ENCODE data around the gene DPF1. TPM values are rescaled to one million over a fixed set of nuclear protein-coding genes. Genes with fewer than 3 reads are reported as not detected.

The DPF1 gene
- total RNA-seq, 1 donor from 2014 or later, result 3.4 TPM

- H3K36me3 Mint-ChIP-seq, result peaks cover 2% of the 10 kb centered on the region
- Histone ChIP-seq H2AFZ (replicated peaks) (peak overlapping the region; percentile 45), H3K4me3 (peak overlapping the region; percentile 78), H3K4me2 (peak overlapping the region; percentile 85), H3K9ac (no peak overlapping the region), H3K27me3 (peaks cover 36% of the 10 kb centered on the region), H3K9me3 (ENCODE audit: low read depth) (no peaks in the 10 kb centered on the region), H3F3A (ENCODE audit: low read depth) (peaks cover 25% of the 10 kb centered on the region), H3K4me1 (peaks cover 11% of the 10 kb centered on the region), H3K27ac (no peak overlapping the region), H3K79me2 (ENCODE audit: low read depth) (peaks cover 6% of the 10 kb centered on the region), H4K20me1 (ENCODE audit: low read depth) (peaks cover 19% of the 10 kb centered on the region), H3K36me3 (no peaks in the 10 kb centered on the region)
- TF ChIP-seq EZH2phosphoT487 (IDR thresholded peaks at IDR 0.05) (no peak), EZH2 (IDR thresholded peaks at IDR 0.05) (no peak), CTCF (IDR thresholded peaks at IDR 0.05) (no peak)
- DNase-seq (ENCODE audit: low spot score), result no peak
- H3K4me1 Mint-ChIP-seq, result peaks cover 28% of the 10 kb centered on the region
- H3K4me3 Mint-ChIP-seq, result peak overlapping the region; percentile 77
- no peak overlapping the region for H3K27ac Mint-ChIP-seq
- H3K27me3 Mint-ChIP-seq (ENCODE audit: insufficient read depth, low read depth), result peaks cover 15% of the 10 kb centered on the region
- no peaks in the 10 kb centered on the region for H3K9me3 Mint-ChIP-seq
These were observed 407 bp downstream of the DPF1 start for GRCh38 chr19:38223617-38224013.

DNA sequence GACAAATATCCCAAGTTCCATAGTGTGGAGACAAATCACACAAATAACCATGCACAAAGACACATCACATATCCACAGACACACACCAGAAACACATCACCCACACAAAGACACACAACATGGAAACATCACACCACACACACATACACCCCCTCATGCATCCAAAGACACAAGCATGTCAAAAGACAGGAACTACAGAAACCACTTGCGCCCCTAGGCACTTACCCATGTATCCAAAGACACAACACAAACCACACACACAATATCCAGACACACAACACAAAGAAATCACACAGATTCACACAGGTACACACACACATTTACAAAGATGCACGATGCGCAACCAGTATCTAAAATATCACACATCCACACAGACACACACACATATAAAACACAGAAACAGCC lies 901 bp downstream of the DPF1 start:
- H3K9ac ChIP-seq, result no peak overlapping the region
- H3K27me3 Mint-ChIP-seq (ENCODE audit: insufficient read depth, low read depth), result peaks cover 15% of the 10 kb centered on the region

GRCh38 chr19:38221919-38222830 lies 1.8 kb downstream of the DPF1 start:
- Histone ChIP-seq H3K4me1 (peaks cover 4% of the 10 kb centered on the region), H3K9ac (no peak overlapping the region), H3K27ac (no peak overlapping the region), H3K4me2 (peak overlapping the region; percentile 31), H3K79me2 (ENCODE audit: low read depth) (peaks cover 6% of the 10 kb centered on the region), H2AFZ (replicated peaks) (no peak overlapping the region), H3K4me3 (no peak overlapping the region), H3K9me3 (ENCODE audit: low read depth) (no peaks in the 10 kb centered on the region), H4K20me1 (ENCODE audit: low read depth) (peaks cover 8% of the 10 kb centered on the region), H3K27me3 (peaks cover 22% of the 10 kb centered on the region), H3F3A (ENCODE audit: low read depth) (peaks cover 14% of the 10 kb centered on the region), H3K36me3 (no peaks in the 10 kb centered on the region)
- Mint-ChIP-seq H3K4me3 (no peak overlapping the region), H3K27me3 (ENCODE audit: insufficient read depth, low read depth) (peaks cover 12% of the 10 kb centered on the region), H3K36me3 (peaks cover 7% of the 10 kb centered on the region), H3K4me1 (peaks cover 24% of the 10 kb centered on the region), H3K27ac (no peak overlapping the region), H3K9me3 (no peaks in the 10 kb centered on the region)
- no peak for DNase-seq (ENCODE audit: low spot score)
- no peak for TF ChIP-seq EZH2 (IDR thresholded peaks at IDR 0.05)
- no peak for TF ChIP-seq EZH2phosphoT487 (IDR thresholded peaks at IDR 0.05)
- no peak for TF ChIP-seq CTCF (IDR thresholded peaks at IDR 0.05)

More for the DNA sequence above, 901 bp downstream of the DPF1 start:
- H3K27ac Mint-ChIP-seq, result no peak overlapping the region
- H3K4me1 Mint-ChIP-seq, result peaks cover 33% of the 10 kb centered on the region
- Histone ChIP-seq H3K27me3 (peaks cover 31% of the 10 kb centered on the region), H3K79me2 (ENCODE audit: low read depth) (peaks cover 6% of the 10 kb centered on the region), H3K4me3 (peak overlapping the region; percentile 78), H3K4me1 (peaks cover 10% of the 10 kb centered on the region), H3K4me2 (peak overlapping the region; percentile 85), H3K36me3 (no peaks in the 10 kb centered on the region), H3F3A (ENCODE audit: low read depth) (peaks cover 23% of the 10 kb centered on the region), H3K27ac (no peak overlapping the region), H2AFZ (replicated peaks) (no peak overlapping the region), H4K20me1 (ENCODE audit: low read depth) (peaks cover 18% of the 10 kb centered on the region), H3K9me3 (ENCODE audit: low read depth) (no peaks in the 10 kb centered on the region)
- H3K9me3 Mint-ChIP-seq, result no peaks in the 10 kb centered on the region
- DNase-seq (ENCODE audit: low spot score), result no peak
- TF ChIP-seq CTCF (IDR thresholded peaks at IDR 0.05) (no peak), EZH2phosphoT487 (IDR thresholded peaks at IDR 0.05) (no peak), EZH2 (IDR thresholded peaks at IDR 0.05) (no peak)
- H3K36me3 Mint-ChIP-seq, result peaks cover 7% of the 10 kb centered on the region
- H3K4me3 Mint-ChIP-seq, result peak overlapping the region; percentile 77

All from neural progenitor cell (in vitro differentiated cells).